SK-N-SH (cell line): ENCODE results near the gene THSD4. TPM values are rescaled to one million over a fixed set of nuclear protein-coding genes. Genes with fewer than 3 reads are reported as not detected.

Source experiments
- CTCF ChIA-PET: fragments of 300-600, 350-600 bp; formaldehyde crosslinking; extraction: SDS; loops from one replicate; lab custom pipeline; 2021; lab: Yijun Ruan, JAX
- POLR2A ChIA-PET: fragments of 350-600 bp; sonication (Branson Sonifier 250); formaldehyde crosslinking; extraction: SDS; loops from one replicate; lab custom pipeline; 2020; ENCODE audit warnings: antibody characterized with exemption, inconsistent platforms; lab: Yijun Ruan, JAX
- DNase-seq: peaks from one replicate; pipeline ENCODE4 v3.0.0; 2012
- H2AFZ ChIP-seq: fragments of 200-600 bp; sonication (generic); 2 replicates; pipeline ENCODE4 v1.8.1; 2016; ENCODE audit warnings: antibody characterized with exemption, mild to moderate bottlenecking, low read depth
- H3F3A ChIP-seq: fragments of 200-600 bp; sonication (generic); replicated peaks from 2 replicates; pipeline ENCODE3; 2016; ENCODE audit warnings: antibody characterized with exemption, mild to moderate bottlenecking; ENCODE audit not compliant: insufficient read depth
- H3K27ac ChIP-seq, 2 experiments: fragments of 200-500 bp in 1 of 2; fragments of 200-600 bp in 1 of 2; sonication (Bioruptor generic) in 1 of 2; sonication (generic), shearing (Covaris generic) in 1 of 2; 2 replicates each; pipeline versions ENCODE4 v1.5.1 to v1.6.1; 2014 to 2016; ENCODE audit warnings: low read depth in 2 of 2, inconsistent platforms in 1 of 2, low read length in 1 of 2, mild to moderate bottlenecking in 1 of 2, mixed read lengths in 1 of 2
- H3K27me3 ChIP-seq: fragments of 200-600 bp; sonication (generic), shearing (Covaris generic); 2 replicates; pipeline ENCODE4 v1.6.1; 2016; ENCODE audit warnings: mixed run types; ENCODE audit not compliant: insufficient read depth
- H3K36me3 ChIP-seq, 2 experiments: fragments of 200-500 bp in 1 of 2; fragments of 200-600 bp in 1 of 2; sonication (Bioruptor generic) in 1 of 2; sonication (generic) in 1 of 2; replicated peaks in 1 of 2; 2 replicates each; pipeline versions ENCODE3 to v1.5.1; 2014 to 2016; ENCODE audit warnings: low read length in 1 of 2, mild to moderate bottlenecking in 1 of 2; ENCODE audit not compliant: insufficient read depth in 2 of 2, control insufficient read depth in 1 of 2
- H3K4me1 ChIP-seq, 2 experiments: fragments of 200-500 bp in 1 of 2; fragments of 200-600 bp in 1 of 2; sonication (Bioruptor generic) in 1 of 2; sonication (generic), shearing (Covaris generic) in 1 of 2; 2 replicates each; pipeline versions ENCODE4 v1.5.1 to v1.6.1; 2014 to 2016; ENCODE audit warnings: low read depth in 1 of 2, low read length in 1 of 2, mixed run types in 1 of 2; ENCODE audit not compliant: insufficient read depth in 2 of 2, control insufficient read depth in 1 of 2
- H3K4me2 ChIP-seq: fragments of 200-600 bp; sonication (generic), shearing (Covaris generic); 2 replicates; pipeline ENCODE4 v1.6.1; 2017; ENCODE audit warnings: mixed run types
- H3K4me3 ChIP-seq, 2 experiments: fragments of 200-500 bp in 1 of 2; fragments of 200-600 bp in 1 of 2; sonication (Bioruptor generic) in 1 of 2; sonication (generic), shearing (Covaris generic) in 1 of 2; 2 replicates each; pipeline versions ENCODE4 v1.5.1 to v1.8.1; 2014 to 2016; ENCODE audit warnings: low read depth in 2 of 2, inconsistent platforms in 1 of 2, low read length in 1 of 2, mild to moderate bottlenecking in 1 of 2, mixed read lengths in 1 of 2, moderate library complexity in 1 of 2
- H3K79me2 ChIP-seq: fragments of 200-600 bp; sonication (generic); 2 replicates; pipeline ENCODE4 v1.8.1; 2017; ENCODE audit warnings: mild to moderate bottlenecking; ENCODE audit not compliant: insufficient read depth
- H3K9ac ChIP-seq: fragments of 200-600 bp; sonication (generic); 2 replicates; pipeline ENCODE4 v1.6.1; 2017; ENCODE audit warnings: mixed run types
- H3K9me2 ChIP-seq: fragments of 200-600 bp; sonication (generic); 2 replicates; pipeline ENCODE4 v1.6.1; 2017; ENCODE audit warnings: mixed run types
- H3K9me3 ChIP-seq: fragments of 200-600 bp; sonication (generic); 2 replicates; pipeline ENCODE4 v1.6.1; 2017; ENCODE audit warnings: mixed run types, mild to moderate bottlenecking, moderate library complexity
- H4K20me1 ChIP-seq: fragments of 200-600 bp; sonication (generic); 2 replicates; pipeline ENCODE4 v1.6.1; 2017; ENCODE audit warnings: mild to moderate bottlenecking, mixed run types; ENCODE audit not compliant: insufficient read depth
- CHD2 ChIP-seq: fragments of 150-350 bp; IDR thresholded peaks from 2 replicates; pipeline ENCODE4 v1.6.1; 2018; ENCODE audit warnings: low read length; ENCODE audit not compliant: partially characterized antibody
- EZH2phosphoT487 ChIP-seq: fragments of 200-600 bp; sonication (generic); IDR thresholded peaks from 2 replicates; pipeline ENCODE4 v1.6.1; 2017; ENCODE audit warnings: low read depth, mixed run types, mild to moderate bottlenecking, antibody characterized with exemption, moderate library complexity, borderline replicate concordance
- FOSL2 ChIP-seq: IDR thresholded peaks from 2 replicates; pipeline ENCODE4 v1.4.0; 2012; ENCODE audit warnings: low read depth, mild to moderate bottlenecking, moderate library complexity, borderline replicate concordance
- FOXJ3 ChIP-seq: sonication (generic); formaldehyde crosslinking; IDR thresholded peaks from 2 replicates; pipeline ENCODE4 v1.5.1; 2020; ENCODE audit warnings: mild to moderate bottlenecking, missing genetic modification reagents
- IRF3 ChIP-seq: fragments of 150-350 bp; IDR thresholded peaks from 2 replicates; pipeline ENCODE4 v1.6.1; 2016; ENCODE audit warnings: mild to moderate bottlenecking, low read depth, low read length
- MXI1 ChIP-seq: IDR thresholded peaks from 2 replicates; pipeline ENCODE4 v1.6.1; 2012; ENCODE audit warnings: mild to moderate bottlenecking, low read depth, low read length, improper control_type of control experiment
- NRF1 ChIP-seq: IDR thresholded peaks from 2 replicates; pipeline ENCODE4 v1.6.1; 2012; ENCODE audit warnings: low read depth, mild to moderate bottlenecking, low read length
- PBX3 ChIP-seq: IDR thresholded peaks from 2 replicates; pipeline ENCODE4; 2012
- POLR2AphosphoS5 ChIP-seq: IDR thresholded peaks from 2 replicates; pipeline ENCODE4 v1.6.1; 2012; ENCODE audit warnings: low read depth, low read length
- RAD21 ChIP-seq: IDR thresholded peaks from 2 replicates; pipeline ENCODE4 v1.6.1; 2012; ENCODE audit warnings: mild to moderate bottlenecking, low read length
- RXRA ChIP-seq: IDR thresholded peaks from 2 replicates; pipeline ENCODE4 v1.4.0; 2012; ENCODE audit warnings: low read depth, mild to moderate bottlenecking, borderline replicate concordance
- SIN3A ChIP-seq: IDR thresholded peaks from 2 replicates; pipeline ENCODE4 v1.6.1; 2012; ENCODE audit warnings: low read depth, mild to moderate bottlenecking, low read length, moderate library complexity, borderline replicate concordance
- TAF1 ChIP-seq: IDR thresholded peaks from 2 replicates; pipeline ENCODE4 v1.6.1; 2012; ENCODE audit warnings: low read depth, mild to moderate bottlenecking, low read length, moderate library complexity, borderline replicate concordance
- TCF12 ChIP-seq: IDR thresholded peaks from 2 replicates; pipeline ENCODE4 v1.4.0; 2012
- TEAD4 ChIP-seq: IDR thresholded peaks from 2 replicates; pipeline ENCODE4 v1.4.0; 2012; ENCODE audit warnings: mild to moderate bottlenecking, borderline replicate concordance; ENCODE audit not compliant: insufficient read depth
- USF1 ChIP-seq: IDR thresholded peaks from 2 replicates; pipeline ENCODE4 v1.4.0; 2012; ENCODE audit warnings: low read depth, borderline replicate concordance
- WGBS: methylation state at CpG from one replicate; pipeline ENCODE4 v1.1.6; 2017; ENCODE audit warnings: low lambda C conversion rate; 5-methylcytosine and 5-hydroxymethylcytosine counted together
- polyA plus RNA-seq, 3 experiments: library from polyadenylated mRNA; depleted of rRNA; stranded (reverse); fragments of >200 nt; gene quantifications; 2 replicates each; pipeline ENCODE4 v1.2.3, GENCODE V29; 2012

THSD4 gene
- polyA plus RNA-seq, 1 of the 3 experiments (the other 2 are of a cell fraction): 79.1 TPM

- TF ChIP-seq RXRA: peak; percentile 75
- no peak for TF ChIP-seq RAD21
- peak; percentile 96 for TF ChIP-seq FOSL2
- TF ChIP-seq POLR2AphosphoS5: peak; percentile 83
- no peak for TF ChIP-seq TAF1
Measured at GRCh38 chr15:71237456-71238188, 122.4 kb downstream of the THSD4 start (continued).

GRCh38 chr15:71238926-71239325 lies 123.7 kb downstream of the THSD4 start:
- Histone ChIP-seq H3K4me1 (peaks cover 12 to 33% of the 10 kb centered on the region in 2 experiments; a peak in 3 of 4 replicates), H3K79me2 (no peaks in the 10 kb centered on the region), H3K9me2 (no peaks in the 10 kb centered on the region), H2AFZ (no peak overlapping the region), H3K4me2 (no peak overlapping the region), H3K36me3 (peaks cover 3 to 18% of the 10 kb centered on the region in 2 experiments), H3K9ac (no peak overlapping the region), H3K27me3 (no peaks in the 10 kb centered on the region), H3K27ac (peak overlapping the region; percentile 14 to 80; a peak in 2 of 4 replicates), H3K9me3 (no peaks in the 10 kb centered on the region), H4K20me1 (no peaks in the 10 kb centered on the region), H3K4me3 (no peak overlapping the region), H3F3A (peaks cover 6% of the 10 kb centered on the region)
- 86% methylated on average over 1 of the region's 1 CpG for WGBS
- no peak for DNase-seq
- CTCF ChIA-PET: interaction anchor here (0.6 to 1.0 kb wide), 3 partner anchors 12 to 37 kb away, joined by 3 read pairs; no protein-coding TSS in a partner anchor
- no peak for TF ChIP-seq TEAD4
- TF ChIP-seq FOSL2: 0 out of 2 replicates have a peak, but pooled peaks have one; percentile 8
- TF ChIP-seq USF1: no peak
- no peak for TF ChIP-seq SIN3A
- no peak for TF ChIP-seq FOXJ3 (CRISPR knock-in tag)
- POLR2A ChIA-PET: no interaction called here

GRCh38 chr15:71239592-71240364 lies 124.5 kb downstream of the THSD4 start:
- Histone ChIP-seq H3K9me3 (no peaks in the 10 kb centered on the region), H3K4me3 (no peak overlapping the region), H3K9ac (no peak overlapping the region), H3K9me2 (no peaks in the 10 kb centered on the region), H3K36me3 (peaks cover 3 to 24% of the 10 kb centered on the region in 2 experiments), H3K79me2 (no peaks in the 10 kb centered on the region), H3K4me1 (peaks cover 14 to 33% of the 10 kb centered on the region in 2 experiments; a peak in 3 of 4 replicates), H3K27me3 (no peaks in the 10 kb centered on the region), H3F3A (peaks cover 6% of the 10 kb centered on the region), H2AFZ (no peak overlapping the region), H4K20me1 (no peaks in the 10 kb centered on the region), H3K4me2 (peak overlapping the region; percentile 14; the same call in 1 of the 2 replicates), H3K27ac (peak overlapping the region; percentile 34 to 80; a peak in 2 of 4 replicates)
- 70% methylated on average over 10 of the region's 10 CpGs for WGBS
- DNase-seq: no peak
- no peak for TF ChIP-seq RXRA
- no peak for TF ChIP-seq FOSL2
- TF ChIP-seq TCF12: peak; percentile 44; the same call in 1 of the 2 replicates
- no peak for TF ChIP-seq NRF1
- peak; percentile 29; the same call in 1 of the 2 replicates for TF ChIP-seq PBX3
- no peak for TF ChIP-seq EZH2phosphoT487
- TF ChIP-seq MXI1: no peak
- TF ChIP-seq CHD2: no peak
- no peak for TF ChIP-seq IRF3
- CTCF ChIA-PET: interaction anchor here (0.9 to 1.0 kb wide), 4 partner anchors 9 to 131 kb away, joined by 3 read pairs; no protein-coding TSS in a partner anchor
- POLR2A ChIA-PET: no interaction called here
